Fibroblast of villous mesenchyme (primary cell): ENCODE data around the gene TMEM45A. TPM values are rescaled to one million over a fixed set of nuclear protein-coding genes. Genes with fewer than 3 reads are reported as not detected.
A peak's percentile ranks its signal among the peaks of the same experiment; 100 is the strongest.
"Not testable (repeated sequence)": the region's sequence is repeated elsewhere in the genome, so short reads cannot be mapped to it uniquely, and the experiment has no call there.

Experiments used
- DNase-seq: peaks from one replicate; pipeline ENCODE4 v3.0.0-alpha.2; 2010; ENCODE audit warnings: low read depth
- H3K4me3 ChIP-seq: 2 replicates; pipeline ENCODE4 v1.5.1; 2011; ENCODE audit warnings: low read depth, mild to moderate bottlenecking, low read length
- total RNA-seq: library from RNA; depleted of rRNA; stranded (reverse); fragments of >200 nt; gene quantifications from 2 replicates; pipeline ENCODE4 v1.2.3, GENCODE V29; 2012
- TF ChIP-seq, protein P1 (sequence below): IDR thresholded peaks from 2 replicates; pipeline ENCODE4 v1.5.1; 2012; ENCODE audit warnings: low read depth, mild to moderate bottlenecking, low read length; ENCODE audit not compliant: insufficient read depth

Gene TMEM45A, protein sequence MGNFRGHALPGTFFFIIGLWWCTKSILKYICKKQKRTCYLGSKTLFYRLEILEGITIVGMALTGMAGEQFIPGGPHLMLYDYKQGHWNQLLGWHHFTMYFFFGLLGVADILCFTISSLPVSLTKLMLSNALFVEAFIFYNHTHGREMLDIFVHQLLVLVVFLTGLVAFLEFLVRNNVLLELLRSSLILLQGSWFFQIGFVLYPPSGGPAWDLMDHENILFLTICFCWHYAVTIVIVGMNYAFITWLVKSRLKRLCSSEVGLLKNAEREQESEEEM
- 31.2 and 53.1 TPM in 2 replicates for total RNA-seq

GRCh38 chr3:100492059-100493006 lies at the start of gene TMEM45A:
Gene TMEM45A (plus strand): TSS chr3:100492619. CDS start chr3:100555212, 62,593 bp downstream.
- DNase-seq: peak; percentile 98
- TF ChIP-seq, protein P1, sequence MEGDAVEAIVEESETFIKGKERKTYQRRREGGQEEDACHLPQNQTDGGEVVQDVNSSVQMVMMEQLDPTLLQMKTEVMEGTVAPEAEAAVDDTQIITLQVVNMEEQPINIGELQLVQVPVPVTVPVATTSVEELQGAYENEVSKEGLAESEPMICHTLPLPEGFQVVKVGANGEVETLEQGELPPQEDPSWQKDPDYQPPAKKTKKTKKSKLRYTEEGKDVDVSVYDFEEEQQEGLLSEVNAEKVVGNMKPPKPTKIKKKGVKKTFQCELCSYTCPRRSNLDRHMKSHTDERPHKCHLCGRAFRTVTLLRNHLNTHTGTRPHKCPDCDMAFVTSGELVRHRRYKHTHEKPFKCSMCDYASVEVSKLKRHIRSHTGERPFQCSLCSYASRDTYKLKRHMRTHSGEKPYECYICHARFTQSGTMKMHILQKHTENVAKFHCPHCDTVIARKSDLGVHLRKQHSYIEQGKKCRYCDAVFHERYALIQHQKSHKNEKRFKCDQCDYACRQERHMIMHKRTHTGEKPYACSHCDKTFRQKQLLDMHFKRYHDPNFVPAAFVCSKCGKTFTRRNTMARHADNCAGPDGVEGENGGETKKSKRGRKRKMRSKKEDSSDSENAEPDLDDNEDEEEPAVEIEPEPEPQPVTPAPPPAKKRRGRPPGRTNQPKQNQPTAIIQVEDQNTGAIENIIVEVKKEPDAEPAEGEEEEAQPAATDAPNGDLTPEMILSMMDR: no peak
- H3K4me3 ChIP-seq: peak within 1 kb of the TSS; percentile 71

GRCh38 chr3:100443690-100444089 lies 48.7 kb upstream of the TMEM45A start:
- TF ChIP-seq, protein P1: no peak
- no peak overlapping the region for H3K4me3 ChIP-seq
- DNase-seq: no peak

DNA sequence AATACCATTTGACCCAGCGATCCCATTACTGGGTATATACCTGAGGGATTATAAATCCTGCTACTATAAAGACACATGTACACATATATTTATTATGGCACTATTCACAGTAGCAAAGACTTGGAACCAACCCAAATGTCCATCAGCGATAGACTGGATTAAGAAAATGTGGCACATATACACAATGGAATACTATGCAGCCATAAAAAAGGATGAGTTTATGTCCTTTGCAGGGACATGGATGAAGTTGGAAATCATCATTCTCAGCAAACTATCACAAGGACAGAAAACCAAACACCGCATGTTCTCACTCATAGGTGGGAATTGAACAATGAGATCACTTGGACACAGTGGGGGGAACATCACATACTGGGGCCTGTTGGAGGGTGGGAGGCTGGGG lies 45.4 kb upstream of the TMEM45A start:
- not testable (repeated sequence) for H3K4me3 ChIP-seq, DNase-seq

DNA sequence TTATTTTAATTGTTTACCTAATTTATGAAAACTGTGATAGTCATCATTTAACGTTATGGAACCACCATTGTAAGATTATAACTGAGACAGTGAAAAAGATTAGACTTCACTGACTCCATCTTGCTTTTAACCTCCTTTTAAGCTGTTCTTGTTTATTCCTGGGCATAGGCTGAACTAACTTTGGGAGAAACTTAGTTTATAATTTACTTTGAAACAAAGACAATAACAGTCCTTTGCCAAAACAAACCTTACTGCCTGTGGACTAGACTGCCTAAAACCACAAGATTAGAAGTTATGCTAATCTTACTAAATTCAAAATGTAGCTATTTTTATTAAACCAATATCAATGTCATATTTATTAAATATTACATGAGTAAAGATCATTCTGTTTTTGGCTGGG lies 44.3 kb upstream of the TMEM45A start:
- no peak for DNase-seq
- TF ChIP-seq, protein P1: no peak
- H3K4me3 ChIP-seq: no peak overlapping the region

DNA sequence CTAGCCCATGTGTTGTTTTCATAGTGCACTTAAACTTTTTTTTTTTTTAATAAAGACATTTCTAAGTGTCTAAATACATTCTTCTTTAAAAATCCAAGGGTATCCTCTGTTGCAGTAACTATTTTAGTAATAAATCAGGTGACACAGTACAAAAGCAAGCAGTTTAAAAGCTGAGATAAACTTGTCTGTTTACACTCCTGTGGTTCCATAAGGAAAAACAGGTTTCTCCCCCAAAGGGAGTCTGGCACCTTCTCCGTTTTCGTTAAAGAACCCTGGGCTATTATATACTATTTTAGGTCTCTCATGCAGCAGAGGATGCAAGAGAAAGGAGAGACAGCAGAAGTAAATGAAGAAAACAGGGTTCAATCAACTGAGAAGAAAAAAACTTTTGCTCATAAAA lies 43.2 kb upstream of the TMEM45A start:
- H3K4me3 ChIP-seq: no peak overlapping the region
- DNase-seq: peak; percentile 56
- TF ChIP-seq, protein P1: no peak

DNA sequence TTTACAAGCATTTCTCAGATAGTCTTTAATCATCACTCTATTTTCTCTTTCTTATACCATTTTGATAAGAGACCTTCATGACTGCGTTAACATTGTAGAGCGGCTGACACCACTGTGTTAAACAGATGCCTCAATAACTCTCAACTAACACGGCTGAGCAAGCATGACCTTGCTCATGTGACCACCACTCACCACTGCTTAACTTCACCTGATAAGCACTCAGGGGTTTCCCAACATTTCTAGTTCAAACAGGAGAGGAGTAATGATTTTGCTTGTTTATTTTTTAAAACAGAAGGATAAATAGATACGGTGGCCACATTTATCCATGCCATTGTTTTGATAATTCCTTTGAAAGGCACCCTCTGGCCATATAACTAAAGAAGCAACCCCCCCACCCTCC lies 37.7 kb upstream of the TMEM45A start:
- no peak overlapping the region for H3K4me3 ChIP-seq
- TF ChIP-seq, protein P1: no peak
- DNase-seq: no peak
